Smooth muscle cell (in vitro differentiated cells): ENCODE data around the gene TTC7B. TPM values are rescaled to one million over a fixed set of nuclear protein-coding genes. Genes with fewer than 3 reads are reported as not detected.

Experiments used
- DNase-seq: peaks from one replicate; lab custom pipeline; 2025; ENCODE audit not compliant: unreplicated experiment; lab: John Stamatoyannopoulos, UW
- H2AFZ ChIP-seq: fragments of 200-600 bp; sonication (generic); 2 replicates; pipeline ENCODE4 v1.6.0; 2016; ENCODE audit warnings: antibody characterized with exemption, low read depth, mild to moderate bottlenecking
- H3F3A ChIP-seq: fragments of 200-600 bp; sonication (generic); 2 replicates; pipeline ENCODE4 v1.6.0; 2017; ENCODE audit warnings: antibody characterized with exemption, low read depth
- H3K27ac ChIP-seq: fragments of 200-600 bp; sonication (generic); 2 replicates; pipeline ENCODE4 v1.5.1; 2016; ENCODE audit warnings: low read depth, mild to moderate bottlenecking
- H3K27me3 ChIP-seq: fragments of 200-600 bp; sonication (generic); 2 replicates; pipeline ENCODE4 v1.6.1; 2016; ENCODE audit warnings: low read depth, mild to moderate bottlenecking
- H3K36me3 ChIP-seq: fragments of 200-600 bp; sonication (generic); 2 replicates; pipeline ENCODE4 v1.5.1; 2016; ENCODE audit warnings: low read depth
- H3K4me1 ChIP-seq: fragments of 200-600 bp; sonication (generic); 2 replicates; pipeline ENCODE4 v1.5.1; 2016; ENCODE audit warnings: low read depth
- H3K4me2 ChIP-seq: fragments of 200-600 bp; sonication (generic); 2 replicates; pipeline ENCODE4 v1.6.0; 2016; ENCODE audit warnings: mild to moderate bottlenecking
- H3K4me3 ChIP-seq: fragments of 200-600 bp; sonication (generic); 2 replicates; pipeline ENCODE4 v1.5.1; 2016; ENCODE audit warnings: mild to moderate bottlenecking
- H3K79me2 ChIP-seq: fragments of 200-600 bp; sonication (generic); 2 replicates; pipeline ENCODE4 v1.6.0; 2016; ENCODE audit warnings: low read depth, mild to moderate bottlenecking
- H3K9ac ChIP-seq: fragments of 200-600 bp; sonication (generic); 2 replicates; pipeline ENCODE4 v1.6.0; 2016; ENCODE audit warnings: low read depth
- H3K9me3 ChIP-seq: fragments of 200-600 bp; sonication (generic); replicated peaks from 2 replicates; pipeline ENCODE4 v1.5.1; 2016; ENCODE audit warnings: low read depth
- H4K20me1 ChIP-seq: fragments of 200-600 bp; sonication (generic); 2 replicates; pipeline ENCODE4 v1.6.0; 2016; ENCODE audit warnings: low read depth
- WGBS: methylation state at CpG from one replicate; pipeline ENCODE4 v1.1.7; 2016; ENCODE audit warnings: low lambda C conversion rate; 5-methylcytosine and 5-hydroxymethylcytosine counted together
- polyA plus RNA-seq: library from polyadenylated mRNA; unstranded; fragments of >200 nt; fragmentation: Nextera tagmentation; extraction: Ambion mirVana; gene quantifications from 2 replicates; pipeline ENCODE4 v1.2.1, GENCODE V29; 2016
- total RNA-seq: library from RNA; depleted of rRNA; stranded (reverse); fragments of >200 nt; gene quantifications from 2 replicates; pipeline ENCODE4 v1.2.3, GENCODE V29; 2014
- TF ChIP-seq, protein P1 (sequence below): fragments of 200-600 bp; sonication (generic); IDR thresholded peaks from 2 replicates; pipeline ENCODE4 v1.5.1; 2017; ENCODE audit warnings: borderline replicate concordance, mild to moderate bottlenecking, antibody characterized with exemption; ENCODE audit not compliant: insufficient read depth, poor library complexity, severe bottlenecking

TTC7B gene
- total and polyA plus RNA-seq, 2 experiments from 2014 or later: 22.1 to 54.1 TPM

DNA sequence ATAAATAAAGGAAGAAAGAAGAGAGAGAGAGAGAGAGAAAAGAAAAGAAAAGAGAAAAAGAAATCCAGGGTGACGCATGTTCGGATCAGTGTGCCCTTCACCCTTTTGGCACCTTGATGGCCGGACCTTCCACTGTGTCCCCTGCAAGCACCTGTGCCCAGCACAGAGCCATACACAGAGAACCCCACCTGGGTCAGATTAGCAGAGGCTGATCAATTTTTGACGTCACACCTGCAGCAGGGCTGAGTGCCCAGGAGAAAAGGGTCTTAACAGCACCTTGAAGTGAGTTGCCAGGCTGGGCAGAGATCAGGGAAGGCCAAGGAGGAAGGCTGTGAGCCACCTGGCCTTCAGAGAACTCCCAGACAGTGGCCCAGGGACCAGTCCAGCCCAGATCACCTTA, 305.0 kb downstream of the TTC7B start:
- H2AFZ ChIP-seq: no peak overlapping the region
- no peak overlapping the region for H3K9ac ChIP-seq
- H3K4me3 ChIP-seq: no peak overlapping the region
- H3K9me3 ChIP-seq: no peaks in the 10 kb centered on the region
- TF ChIP-seq, protein P1, sequence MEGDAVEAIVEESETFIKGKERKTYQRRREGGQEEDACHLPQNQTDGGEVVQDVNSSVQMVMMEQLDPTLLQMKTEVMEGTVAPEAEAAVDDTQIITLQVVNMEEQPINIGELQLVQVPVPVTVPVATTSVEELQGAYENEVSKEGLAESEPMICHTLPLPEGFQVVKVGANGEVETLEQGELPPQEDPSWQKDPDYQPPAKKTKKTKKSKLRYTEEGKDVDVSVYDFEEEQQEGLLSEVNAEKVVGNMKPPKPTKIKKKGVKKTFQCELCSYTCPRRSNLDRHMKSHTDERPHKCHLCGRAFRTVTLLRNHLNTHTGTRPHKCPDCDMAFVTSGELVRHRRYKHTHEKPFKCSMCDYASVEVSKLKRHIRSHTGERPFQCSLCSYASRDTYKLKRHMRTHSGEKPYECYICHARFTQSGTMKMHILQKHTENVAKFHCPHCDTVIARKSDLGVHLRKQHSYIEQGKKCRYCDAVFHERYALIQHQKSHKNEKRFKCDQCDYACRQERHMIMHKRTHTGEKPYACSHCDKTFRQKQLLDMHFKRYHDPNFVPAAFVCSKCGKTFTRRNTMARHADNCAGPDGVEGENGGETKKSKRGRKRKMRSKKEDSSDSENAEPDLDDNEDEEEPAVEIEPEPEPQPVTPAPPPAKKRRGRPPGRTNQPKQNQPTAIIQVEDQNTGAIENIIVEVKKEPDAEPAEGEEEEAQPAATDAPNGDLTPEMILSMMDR: no peak
- H3K79me2 ChIP-seq: no peaks in the 10 kb centered on the region
- H3K27ac ChIP-seq: no peak overlapping the region
- no peaks in the 10 kb centered on the region for H3K36me3 ChIP-seq
- H3K4me1 ChIP-seq: no peaks in the 10 kb centered on the region
- no peak for DNase-seq
- WGBS: 90% methylated on average over 4 of the region's 4 CpGs
- H3K27me3 ChIP-seq: no peaks in the 10 kb centered on the region
- H3K4me2 ChIP-seq: no peak overlapping the region
- no peaks in the 10 kb centered on the region for H4K20me1 ChIP-seq
- no peaks in the 10 kb centered on the region for H3F3A ChIP-seq

GRCh38 chr14:90510159-90510558, 306.1 kb downstream of the TTC7B start:
- Histone ChIP-seq H3K4me1 (no peaks in the 10 kb centered on the region), H3K9ac (no peak overlapping the region), H3F3A (no peaks in the 10 kb centered on the region), H4K20me1 (no peaks in the 10 kb centered on the region), H3K4me3 (no peak overlapping the region), H3K4me2 (no peak overlapping the region), H2AFZ (no peak overlapping the region), H3K27me3 (no peaks in the 10 kb centered on the region), H3K36me3 (no peaks in the 10 kb centered on the region), H3K9me3 (no peaks in the 10 kb centered on the region), H3K27ac (no peak overlapping the region), H3K79me2 (no peaks in the 10 kb centered on the region)
- 82% methylated on average over 9 of the region's 9 CpGs for WGBS
- TF ChIP-seq, protein P1: no peak
- DNase-seq: no peak

- Histone ChIP-seq H3K27ac (no peak overlapping the region), H3K4me2 (no peak overlapping the region), H3K9me3 (no peaks in the 10 kb centered on the region), H3F3A (no peaks in the 10 kb centered on the region), H3K27me3 (no peaks in the 10 kb centered on the region), H3K4me1 (no peaks in the 10 kb centered on the region), H3K4me3 (no peak overlapping the region), H3K36me3 (no peaks in the 10 kb centered on the region), H3K79me2 (no peaks in the 10 kb centered on the region), H4K20me1 (no peaks in the 10 kb centered on the region), H3K9ac (no peak overlapping the region), H2AFZ (no peak overlapping the region)
- TF ChIP-seq, protein P1: no peak
- no peak for DNase-seq
- 91% methylated on average over 5 of the region's 5 CpGs for WGBS
Observed at GRCh38 chr14:90509403-90509802, 306.8 kb downstream of the TTC7B start.

- Histone ChIP-seq H4K20me1 (no peaks in the 10 kb centered on the region), H3K9ac (no peak overlapping the region), H2AFZ (no peak overlapping the region), H3K27me3 (no peaks in the 10 kb centered on the region), H3K79me2 (no peaks in the 10 kb centered on the region), H3K4me3 (no peak overlapping the region), H3K4me1 (no peaks in the 10 kb centered on the region), H3K9me3 (no peaks in the 10 kb centered on the region), H3F3A (no peaks in the 10 kb centered on the region), H3K36me3 (no peaks in the 10 kb centered on the region), H3K27ac (no peak overlapping the region), H3K4me2 (no peak overlapping the region)
- TF ChIP-seq, protein P1: no peak
- DNase-seq: no peak
- WGBS: 75% methylated on average over 21 of the region's 21 CpGs
Observed at GRCh38 chr14:90508536-90509254, 307.5 kb downstream of the TTC7B start.
